AG04449 (cell line): Measurements from ENCODE around the gene POU5F1.

Experiments used
- CTCF ChIA-PET: fragments of 350-600 bp; formaldehyde crosslinking; extraction: SDS; loops from one replicate; lab custom pipeline; 2021; ENCODE audit warnings: antibody characterized with exemption; lab: Yijun Ruan, JAX
- POLR2A ChIA-PET: fragments of 400-600, 350-600 bp; formaldehyde crosslinking; extraction: SDS; loops from one replicate; lab custom pipeline; 2020; ENCODE audit warnings: antibody characterized with exemption, inconsistent platforms; lab: Yijun Ruan, JAX
- DNase-seq: peaks from one replicate; pipeline ENCODE4 v3.0.0-alpha.2; 2010; ENCODE audit warnings: low read depth, low spot score
- H3K4me3 ChIP-seq: 2 replicates; pipeline ENCODE4 v1.5.1; 2011; ENCODE audit warnings: low read depth, mild to moderate bottlenecking, control low read depth, low read length
- CTCF ChIP-seq: IDR thresholded peaks from one replicate; pipeline ENCODE4 v1.5.1; 2011; ENCODE audit warnings: mild to moderate bottlenecking, moderate library complexity, low read length, control low read depth, inconsistent platforms; ENCODE audit not compliant: insufficient read depth; ENCODE audit errors: missing control alignments

POU5F1 gene

GRCh38 chr6:31209137-31209536, 38.7 kb upstream of the POU5F1 start:
- no peak for TF ChIP-seq CTCF
- POLR2A ChIA-PET = no interaction called here
- CTCF ChIA-PET = interaction anchor here (1.6 to 4.6 kb wide), 3 partner anchors 12 to 158 kb away, joined by 3 to 20 read pairs (median 9); no protein-coding TSS in a partner anchor
- H3K4me3 ChIP-seq = no peak overlapping the region
- no peak for DNase-seq

GRCh38 chr6:31208506-31208905, 38.0 kb upstream of the POU5F1 start:
- ChIA-PET CTCF (interaction anchor here (1.6 to 4.6 kb wide), 3 partner anchors 11 to 158 kb away, joined by 3 to 20 read pairs (median 9); no protein-coding TSS in a partner anchor), POLR2A (no interaction called here)
- DNase-seq = no peak
- no peak overlapping the region for H3K4me3 ChIP-seq
- no peak for TF ChIP-seq CTCF

- H3K4me3 ChIP-seq = no peak overlapping the region
- ChIA-PET CTCF (interaction anchor here (0.9 to 4.6 kb wide), 3 partner anchors 8 to 161 kb away, joined by 4 to 20 read pairs (median 4); no protein-coding TSS in a partner anchor), POLR2A (interaction anchor here (0.5 kb wide), 1 partner anchor 65 kb away, joined by 3 read pairs; no protein-coding TSS in a partner anchor)
- TF ChIP-seq CTCF = no peak
- no peak for DNase-seq
Measured at GRCh38 chr6:31205638-31206037, 35.2 kb upstream of the POU5F1 start.

- DNase-seq = no peak
Measured at GRCh38 chr6:31204751-31205145, 34.3 kb upstream of the POU5F1 start.

GRCh38 chr6:31203345-31203979, 33.0 kb upstream of the POU5F1 start:
- ChIA-PET POLR2A (no interaction called here), CTCF (interaction anchor here (0.6 to 2.2 kb wide), 6 partner anchors 9 to 238 kb away, joined by 3 to 17 read pairs (median 4); no protein-coding TSS in a partner anchor)
- peak overlapping the region; percentile 52 for H3K4me3 ChIP-seq
- no peak for TF ChIP-seq CTCF
- DNase-seq = no peak

More at GRCh38 chr6:31204751-31205145, 34.3 kb upstream of the POU5F1 start:
- TF ChIP-seq CTCF = no peak
- no peak overlapping the region for H3K4me3 ChIP-seq
- ChIA-PET CTCF (interaction anchor here (0.9 to 1.7 kb wide), 2 partner anchors 11 to 162 kb away, joined by 4 read pairs; no protein-coding TSS in a partner anchor), POLR2A (no interaction called here)
